HepG2 (cell line): ENCODE data around the gene ZNF367. TPM values are rescaled to one million over a fixed set of nuclear protein-coding genes. Genes with fewer than 3 reads are reported as not detected.

ENCODE experiments used
- CSRNP2 ChIP-seq: sonication (generic); formaldehyde crosslinking; conservative IDR thresholded peaks from 2 replicates; pipeline ENCODE4 v1.8.0; 2022; ENCODE audit warnings: low read depth, missing genetic modification reagents
- MEIS2 ChIP-seq: sonication (generic); formaldehyde crosslinking; IDR thresholded peaks from 2 replicates; pipeline ENCODE4 v1.9.0; 2021; ENCODE audit warnings: mild to moderate bottlenecking, missing genetic modification reagents
- MTA1 ChIP-seq: sonication (generic); formaldehyde crosslinking; IDR thresholded peaks from 2 replicates; pipeline ENCODE4 v1.4.0; 2020; ENCODE audit warnings: missing genetic modification reagents, mild to moderate bottlenecking, borderline replicate concordance
- NFE2L2 ChIP-seq: fragments of 150-350 bp; IDR thresholded peaks from 2 replicates; pipeline ENCODE4 v1.6.1; 2014; ENCODE audit warnings: low read length
- RBAK ChIP-seq: sonication (generic); formaldehyde crosslinking; IDR thresholded peaks from 2 replicates; pipeline ENCODE4 v1.5.1; 2020; ENCODE audit warnings: mild to moderate bottlenecking, missing genetic modification reagents
- SP140L ChIP-seq: sonication (generic); formaldehyde crosslinking; IDR thresholded peaks from 2 replicates; pipeline ENCODE4 v1.4.0; 2020; ENCODE audit warnings: missing genetic modification reagents, borderline replicate concordance
- TCF7L2 ChIP-seq: IDR thresholded peaks from 2 replicates; pipeline ENCODE4 v1.6.1; 2011; ENCODE audit warnings: mild to moderate bottlenecking, low read depth, low read length, moderate library complexity
- THAP9 ChIP-seq: sonication (generic); formaldehyde crosslinking; IDR thresholded peaks from 2 replicates; pipeline ENCODE4; 2020; ENCODE audit warnings: missing genetic modification reagents, mild to moderate bottlenecking, borderline replicate concordance
- XBP1 ChIP-seq: sonication (generic); formaldehyde crosslinking; IDR thresholded peaks from 2 replicates; pipeline ENCODE4 v1.5.0; 2020; ENCODE audit warnings: missing genetic modification reagents
- ZFP36L2 ChIP-seq: sonication (generic); formaldehyde crosslinking; IDR thresholded peaks from 2 replicates; pipeline ENCODE4 v1.4.0; 2020; ENCODE audit warnings: missing genetic modification reagents
- ZNF138 ChIP-seq: sonication (generic); formaldehyde crosslinking; IDR thresholded peaks from 2 replicates; pipeline ENCODE4 v1.5.0; 2020; ENCODE audit warnings: mild to moderate bottlenecking, low read depth, missing genetic modification reagents
- ZNF430 ChIP-seq: sonication (generic); formaldehyde crosslinking; IDR thresholded peaks from 2 replicates; pipeline ENCODE4 v1.9.0; 2021; ENCODE audit warnings: mild to moderate bottlenecking, missing genetic modification reagents
- ZSCAN30 ChIP-seq: sonication (generic); formaldehyde crosslinking; IDR thresholded peaks from 2 replicates; pipeline ENCODE4 v1.5.0; 2020; ENCODE audit warnings: mild to moderate bottlenecking, missing genetic modification reagents
- polyA plus RNA-seq, 8 experiments: library from polyadenylated mRNA; depleted of rRNA in 3 of 8; stranded (reverse) in 7 of 8; unstranded in 1 of 8; fragments of >200 nt; fragmentation: Illumina TruSeq in 4 of 8; extraction: Trizol in 4 of 8; gene quantifications; 2 replicates each; pipeline versions ENCODE4 v1.2.1 to v1.2.3, GENCODE V29; 2011 to 2016; ENCODE audit warnings: low read depth in 4 of 8, missing spikeins in 1 of 8, mixed read lengths in 1 of 8; ENCODE audit not compliant: insufficient read depth in 1 of 8
- total RNA-seq, 5 experiments: library from RNA; depleted of rRNA; stranded (reverse); fragments of >200 nt; fragmentation: Illumina TruSeq; extraction: Trizol; gene quantifications; 2 replicates each; pipeline ENCODE4 v1.2.3, GENCODE V29; 2016; ENCODE audit warnings: low read depth in 1 of 5
- TF ChIP-seq, protein P1 (sequence below): sonication (generic); formaldehyde crosslinking; conservative IDR thresholded peaks from 2 replicates; pipeline ENCODE4 v1.4.0; 2020; ENCODE audit warnings: missing genetic modification reagents
- TF ChIP-seq, protein P2 (sequence below): sonication (generic); formaldehyde crosslinking; IDR thresholded peaks from 2 replicates; pipeline ENCODE4 v1.5.0; 2020; ENCODE audit warnings: missing genetic modification reagents
- TF ChIP-seq, protein P3 (sequence below): sonication (generic); formaldehyde crosslinking; IDR thresholded peaks from 2 replicates; pipeline ENCODE4 v1.5.1; 2020; ENCODE audit warnings: missing genetic modification reagents, mild to moderate bottlenecking, borderline replicate concordance
- TF ChIP-seq, protein P4 (sequence below): sonication (generic); formaldehyde crosslinking; IDR thresholded peaks from 2 replicates; pipeline ENCODE4 v1.5.1; 2020; ENCODE audit warnings: missing genetic modification reagents, mild to moderate bottlenecking, borderline replicate concordance

The ZNF367 gene
- total and polyA plus RNA-seq, 2 of the 13 experiments (the other 11 are each of a cell fraction or from before 2014, with no cell fraction given), result 2.9 to 7.7 TPM

DNA sequence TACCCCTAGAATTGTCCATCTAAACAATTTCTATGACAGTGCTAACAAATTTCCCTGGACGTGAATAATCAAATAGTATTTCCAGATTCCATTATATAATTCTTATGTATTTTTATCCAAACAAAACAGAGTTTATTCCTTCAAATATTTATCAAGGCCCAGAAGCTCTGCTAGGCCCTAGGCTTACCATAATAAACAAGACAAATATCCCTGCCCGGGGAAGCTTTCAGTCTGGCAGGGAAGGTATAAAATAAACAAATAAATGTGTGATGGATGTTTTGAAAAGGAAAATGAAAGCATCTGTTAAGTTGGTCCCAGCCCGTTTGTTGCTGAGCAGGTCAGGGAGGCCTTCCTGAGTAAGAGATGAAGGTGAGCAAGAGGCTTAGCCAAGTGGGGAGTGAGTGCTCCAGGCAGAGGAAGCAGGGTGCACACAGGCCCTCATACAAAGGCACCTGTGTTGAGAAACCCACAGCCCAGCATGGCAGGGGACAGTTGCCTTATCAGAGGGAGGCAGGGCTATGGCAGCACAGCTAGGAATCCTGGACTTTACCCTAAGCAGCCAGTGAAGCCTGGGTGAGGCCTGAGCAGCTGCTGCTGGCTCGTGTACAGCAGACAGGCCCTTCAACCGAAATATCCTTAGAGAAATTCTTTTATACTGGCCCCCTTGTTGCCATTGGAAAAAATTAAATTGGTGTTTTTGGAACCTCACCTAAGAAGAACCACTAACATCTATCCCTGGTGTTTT is 27.0 kb downstream of the ZNF367 start (continued):
- TF ChIP-seq, protein P1, sequence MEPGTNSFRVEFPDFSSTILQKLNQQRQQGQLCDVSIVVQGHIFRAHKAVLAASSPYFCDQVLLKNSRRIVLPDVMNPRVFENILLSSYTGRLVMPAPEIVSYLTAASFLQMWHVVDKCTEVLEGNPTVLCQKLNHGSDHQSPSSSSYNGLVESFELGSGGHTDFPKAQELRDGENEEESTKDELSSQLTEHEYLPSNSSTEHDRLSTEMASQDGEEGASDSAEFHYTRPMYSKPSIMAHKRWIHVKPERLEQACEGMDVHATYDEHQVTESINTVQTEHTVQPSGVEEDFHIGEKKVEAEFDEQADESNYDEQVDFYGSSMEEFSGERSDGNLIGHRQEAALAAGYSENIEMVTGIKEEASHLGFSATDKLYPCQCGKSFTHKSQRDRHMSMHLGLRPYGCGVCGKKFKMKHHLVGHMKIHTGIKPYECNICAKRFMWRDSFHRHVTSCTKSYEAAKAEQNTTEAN (CRISPR knock-in tag), result peak; percentile 70; the same call in 1 of the 2 replicates
- TF ChIP-seq RBAK (CRISPR knock-in tag), result peak; percentile 63; the same call in 1 of the 2 replicates
- no peak for TF ChIP-seq THAP9
- no peak for TF ChIP-seq TCF7L2
- TF ChIP-seq XBP1 (CRISPR knock-in tag), result no peak
- TF ChIP-seq MEIS2, result peak; percentile 70; the same call in 1 of the 2 replicates
- no peak for TF ChIP-seq ZNF138 (CRISPR knock-in tag)
- TF ChIP-seq ZFP36L2, result no peak
- peak; percentile 88; the same call in 1 of the 2 replicates for TF ChIP-seq MTA1 (CRISPR knock-in tag)
- TF ChIP-seq, protein P2, sequence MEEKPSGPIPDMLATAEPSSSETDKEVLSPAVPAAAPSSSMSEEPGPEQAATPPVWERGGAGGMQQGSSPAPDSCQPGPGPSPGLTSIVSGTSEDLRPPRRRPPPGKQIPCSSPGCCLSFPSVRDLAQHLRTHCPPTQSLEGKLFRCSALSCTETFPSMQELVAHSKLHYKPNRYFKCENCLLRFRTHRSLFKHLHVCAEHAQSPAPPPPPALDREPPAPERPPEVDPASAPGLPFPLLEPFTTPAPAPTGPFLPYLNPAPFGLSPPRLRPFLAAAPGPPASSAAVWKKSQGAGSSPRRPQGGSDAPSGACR (CRISPR knock-in tag), result peak; percentile 95
- TF ChIP-seq, protein P3, sequence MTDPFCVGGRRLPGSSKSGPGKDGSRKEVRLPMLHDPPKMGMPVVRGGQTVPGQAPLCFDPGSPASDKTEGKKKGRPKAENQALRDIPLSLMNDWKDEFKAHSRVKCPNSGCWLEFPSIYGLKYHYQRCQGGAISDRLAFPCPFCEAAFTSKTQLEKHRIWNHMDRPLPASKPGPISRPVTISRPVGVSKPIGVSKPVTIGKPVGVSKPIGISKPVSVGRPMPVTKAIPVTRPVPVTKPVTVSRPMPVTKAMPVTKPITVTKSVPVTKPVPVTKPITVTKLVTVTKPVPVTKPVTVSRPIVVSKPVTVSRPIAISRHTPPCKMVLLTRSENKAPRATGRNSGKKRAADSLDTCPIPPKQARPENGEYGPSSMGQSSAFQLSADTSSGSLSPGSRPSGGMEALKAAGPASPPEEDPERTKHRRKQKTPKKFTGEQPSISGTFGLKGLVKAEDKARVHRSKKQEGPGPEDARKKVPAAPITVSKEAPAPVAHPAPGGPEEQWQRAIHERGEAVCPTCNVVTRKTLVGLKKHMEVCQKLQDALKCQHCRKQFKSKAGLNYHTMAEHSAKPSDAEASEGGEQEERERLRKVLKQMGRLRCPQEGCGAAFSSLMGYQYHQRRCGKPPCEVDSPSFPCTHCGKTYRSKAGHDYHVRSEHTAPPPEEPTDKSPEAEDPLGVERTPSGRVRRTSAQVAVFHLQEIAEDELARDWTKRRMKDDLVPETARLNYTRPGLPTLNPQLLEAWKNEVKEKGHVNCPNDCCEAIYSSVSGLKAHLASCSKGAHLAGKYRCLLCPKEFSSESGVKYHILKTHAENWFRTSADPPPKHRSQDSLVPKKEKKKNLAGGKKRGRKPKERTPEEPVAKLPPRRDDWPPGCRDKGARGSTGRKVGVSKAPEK (CRISPR knock-in tag), result no peak
- no peak for TF ChIP-seq CSRNP2 (CRISPR knock-in tag)
- peak; percentile 36; the same call in 1 of the 2 replicates for TF ChIP-seq ZNF430 (CRISPR knock-in tag)
- TF ChIP-seq, protein P4, sequence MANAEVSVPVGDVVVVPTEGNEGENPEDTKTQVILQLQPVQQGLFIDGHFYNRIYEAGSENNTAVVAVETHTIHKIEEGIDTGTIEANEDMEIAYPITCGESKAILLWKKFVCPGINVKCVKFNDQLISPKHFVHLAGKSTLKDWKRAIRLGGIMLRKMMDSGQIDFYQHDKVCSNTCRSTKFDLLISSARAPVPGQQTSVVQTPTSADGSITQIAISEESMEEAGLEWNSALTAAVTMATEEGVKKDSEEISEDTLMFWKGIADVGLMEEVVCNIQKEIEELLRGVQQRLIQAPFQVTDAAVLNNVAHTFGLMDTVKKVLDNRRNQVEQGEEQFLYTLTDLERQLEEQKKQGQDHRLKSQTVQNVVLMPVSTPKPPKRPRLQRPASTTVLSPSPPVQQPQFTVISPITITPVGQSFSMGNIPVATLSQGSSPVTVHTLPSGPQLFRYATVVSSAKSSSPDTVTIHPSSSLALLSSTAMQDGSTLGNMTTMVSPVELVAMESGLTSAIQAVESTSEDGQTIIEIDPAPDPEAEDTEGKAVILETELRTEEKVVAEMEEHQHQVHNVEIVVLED, result peak; percentile 51; the same call in 1 of the 2 replicates
- no peak for TF ChIP-seq NFE2L2
- no peak for TF ChIP-seq ZSCAN30 (CRISPR knock-in tag)
- TF ChIP-seq SP140L (CRISPR knock-in tag), result no peak
